Vagina (tissue), 2 donors: ENCODE data around the gene COL5A1. TPM values are rescaled to one million over a fixed set of nuclear protein-coding genes. Genes with fewer than 3 reads are reported as not detected.

Experiments
- DNase-seq, 2 donors: peaks; one replicate each; pipeline ENCODE4 v3.0.0-alpha.2; 2017; ENCODE audit errors: extremely low spot score in 2 of 2
- H3K27ac ChIP-seq: fragments of 200-600 bp; sonication (generic); one replicate; pipeline ENCODE4 v1.5.1; 2019
- H3K27me3 ChIP-seq: fragments of 200-600 bp; sonication (generic); one replicate; pipeline ENCODE4 v1.5.1; 2019
- H3K36me3 ChIP-seq, 2 donors: fragments of 200-600 bp; sonication (generic); one replicate each; pipeline ENCODE4 v1.5.1; 2017 to 2019
- H3K4me1 ChIP-seq: fragments of 200-600 bp; sonication (generic); one replicate; pipeline ENCODE4 v1.5.1; 2019
- H3K4me3 ChIP-seq, 2 donors: fragments of 200-600 bp; sonication (generic); 1 replicate in 1 of 2; 2 replicates in 1 of 2; pipeline ENCODE4 v1.5.1; 2016 to 2019
- H3K9me3 ChIP-seq: fragments of 200-600 bp; sonication (generic); one replicate; pipeline ENCODE4 v1.5.1; 2019
- CTCF ChIP-seq, 3 experiments: fragments of 450-650 bp in 2 of 3; fragments of 200-600 bp in 1 of 3; sonication (generic) in 1 of 3; IDR thresholded peaks; one replicate each; pipeline ENCODE4 v1.5.1; 2017 to 2019; ENCODE audit warnings: antibody characterized with exemption in 3 of 3, mild to moderate bottlenecking in 2 of 3, moderate library complexity in 2 of 3
- POLR2A ChIP-seq, 2 donors: fragments of 450-650 bp; IDR thresholded peaks; one replicate each; pipeline ENCODE4 v1.6.1; 2017; ENCODE audit warnings: antibody characterized with exemption in 2 of 2, mild to moderate bottlenecking in 2 of 2, moderate library complexity in 2 of 2
- POLR2AphosphoS5 ChIP-seq, 2 donors: sonication (generic); formaldehyde crosslinking; IDR thresholded peaks; one replicate each; pipeline ENCODE4 v1.9.0; 2017; ENCODE audit warnings: antibody characterized with exemption in 2 of 2, mild to moderate bottlenecking in 2 of 2, low read depth in 1 of 2; ENCODE audit not compliant: insufficient read depth in 1 of 2
- intact Hi-C: fragments of 100-400 bp; cut with DNase I; formaldehyde crosslinking; loops from one replicate; pipeline ENCODE4 v1.15.1; 2023
- total RNA-seq: library from RNA; depleted of rRNA; stranded (reverse); fragments of >200 nt; gene quantifications from one replicate; pipeline ENCODE4 v1.2.3, GENCODE V29; 2016

Gene COL5A1
- total RNA-seq, 1 donor from 2014 or later = 36.6 TPM

- Histone ChIP-seq H3K27me3 (no peaks in the 10 kb centered on the region), H3K4me3 (no peak overlapping the region), H3K27ac (peak overlapping the region; percentile 80), H3K4me1 (peaks cover 70% of the 10 kb centered on the region), H3K9me3 (no peaks in the 10 kb centered on the region), H3K36me3 (no peaks in the 10 kb centered on the region)
- intact Hi-C loops = no loop called here
- no peak for DNase-seq
- no peak for TF ChIP-seq POLR2AphosphoS5 (IDR thresholded peaks at IDR 0.05; ENCODE audit: insufficient read depth in 1 of 2, low read depth in 1 of 2)
- TF ChIP-seq CTCF (IDR thresholded peaks at IDR 0.05) = no peak
- TF ChIP-seq POLR2A (IDR thresholded peaks at IDR 0.05) = no peak
Measured at GRCh38 chr9:134661791-134662142, 20.2 kb downstream of the COL5A1 start.

- DNase-seq = no peak
- Histone ChIP-seq H3K27ac (peak overlapping the region; percentile 80), H3K9me3 (no peaks in the 10 kb centered on the region), H3K27me3 (no peaks in the 10 kb centered on the region), H3K4me3 (no peak overlapping the region), H3K36me3 (no peaks in the 10 kb centered on the region), H3K4me1 (peaks cover 74% of the 10 kb centered on the region)
- intact Hi-C loops = no loop called here
- peak; percentile 31 to 91 for TF ChIP-seq POLR2AphosphoS5 (IDR thresholded peaks at IDR 0.05; ENCODE audit: insufficient read depth in 1 of 2, low read depth in 1 of 2)
- TF ChIP-seq CTCF (IDR thresholded peaks at IDR 0.05) = no peak
- TF ChIP-seq POLR2A (IDR thresholded peaks at IDR 0.05) = no peak
Measured at GRCh38 chr9:134662143-134662876, 20.7 kb downstream of the COL5A1 start.

GRCh38 chr9:134663084-134663483 is 21.5 kb downstream of the COL5A1 start:
- peak overlapping the region; percentile 80 for H3K27ac ChIP-seq
- intact Hi-C loops = no loop called here
- H3K4me3 ChIP-seq = no peak overlapping the region
- DNase-seq = no peak
- H3K36me3 ChIP-seq = no peaks in the 10 kb centered on the region
- no peaks in the 10 kb centered on the region for H3K9me3 ChIP-seq
- TF ChIP-seq CTCF (IDR thresholded peaks at IDR 0.05) = no peak
- TF ChIP-seq POLR2A (IDR thresholded peaks at IDR 0.05) = no peak
- TF ChIP-seq POLR2AphosphoS5 (IDR thresholded peaks at IDR 0.05; ENCODE audit: insufficient read depth in 1 of 2, low read depth in 1 of 2) = no peak
- H3K4me1 ChIP-seq = peaks cover 72% of the 10 kb centered on the region
- no peaks in the 10 kb centered on the region for H3K27me3 ChIP-seq

- no peaks in the 10 kb centered on the region for H3K27me3 ChIP-seq
- TF ChIP-seq POLR2A (IDR thresholded peaks at IDR 0.05) (no peak), POLR2AphosphoS5 (IDR thresholded peaks at IDR 0.05; ENCODE audit: insufficient read depth in 1 of 2, low read depth in 1 of 2) (peak; percentile 19 to 44)
- intact Hi-C loops = no loop called here
- no peak overlapping the region for H3K4me3 ChIP-seq
- H3K36me3 ChIP-seq = no peaks in the 10 kb centered on the region
- peaks cover 72% of the 10 kb centered on the region for H3K4me1 ChIP-seq
- no peaks in the 10 kb centered on the region for H3K9me3 ChIP-seq
- DNase-seq = no peak
- H3K27ac ChIP-seq = peak overlapping the region; percentile 80
Measured at GRCh38 chr9:134663753-134664415, 22.3 kb downstream of the COL5A1 start.

GRCh38 chr9:134664446-134664845 is 22.8 kb downstream of the COL5A1 start:
- peaks cover 72% of the 10 kb centered on the region for H3K4me1 ChIP-seq
- no peak for DNase-seq

More at GRCh38 chr9:134664446-134664845, 22.8 kb downstream of the COL5A1 start:
- Histone ChIP-seq H3K9me3 (no peaks in the 10 kb centered on the region), H3K36me3 (no peaks in the 10 kb centered on the region), H3K27ac (peak overlapping the region; percentile 51), H3K27me3 (no peaks in the 10 kb centered on the region), H3K4me3 (no peak overlapping the region)
- intact Hi-C loops = no loop called here
- no peak for TF ChIP-seq CTCF (IDR thresholded peaks at IDR 0.05)
- TF ChIP-seq POLR2AphosphoS5 (IDR thresholded peaks at IDR 0.05; ENCODE audit: insufficient read depth in 1 of 2, low read depth in 1 of 2) = no peak
- TF ChIP-seq POLR2A (IDR thresholded peaks at IDR 0.05) = no peak
